ENCODE measurements around the gene POU3F3. TPM values are rescaled to one million over a fixed set of nuclear protein-coding genes. Genes with fewer than 3 reads are reported as not detected.

POU3F3 gene
- total and polyA plus RNA-seq, 2 of the 8 experiments (the other 6 are each of a cell fraction or from before 2014, with no cell fraction given) = 0.09 TPM; not detected in 1

GRCh38 chr2:104863468-104864279 lies 9.8 kb downstream of the POU3F3 start (continued):
- TF ChIP-seq, protein P1, sequence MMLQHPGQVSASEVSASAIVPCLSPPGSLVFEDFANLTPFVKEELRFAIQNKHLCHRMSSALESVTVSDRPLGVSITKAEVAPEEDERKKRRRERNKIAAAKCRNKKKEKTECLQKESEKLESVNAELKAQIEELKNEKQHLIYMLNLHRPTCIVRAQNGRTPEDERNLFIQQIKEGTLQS (IDR thresholded peaks at IDR 0.05; ENCODE audit: insufficient read depth, low read depth, low read length) = no peak
- TF ChIP-seq MAFK (IDR thresholded peaks at IDR 0.05; ENCODE audit: low read depth, low read length) (no peak), SRF (IDR thresholded peaks at IDR 0.05; ENCODE audit: low read depth, low read length) (no peak), HDAC2 (IDR thresholded peaks at IDR 0.05; ENCODE audit: borderline replicate concordance in 1 of 2, low read depth in 2 of 2, low read length in 2 of 2) (0 out of 4 replicates have a peak, but pooled peaks of 1 of the 2 experiments have one; percentile 40), GTF2F1 (IDR thresholded peaks at IDR 0.05; ENCODE audit: borderline replicate concordance, low read depth, low read length) (no peak), SAP30 (IDR thresholded peaks at IDR 0.05; ENCODE audit: insufficient read depth, insufficient replicate concordance, low read length) (no peak), CHD1 (IDR thresholded peaks at IDR 0.05; ENCODE audit: low read depth, low read length) (no peak), RBBP5 (IDR thresholded peaks at IDR 0.05; ENCODE audit: borderline replicate concordance, low read depth, low read length) (no peak), TAF1 (IDR thresholded peaks at IDR 0.05; ENCODE audit: low read depth, low read length) (no peak), EZH2 (IDR thresholded peaks at IDR 0.05; ENCODE audit: low read depth, low read length, severe bottlenecking) (peak; percentile 100), EGR1 (IDR thresholded peaks at IDR 0.05; ENCODE audit: borderline replicate concordance, low read depth, low read length) (no peak), POLR2A (IDR thresholded peaks at IDR 0.05; ENCODE audit: control extremely low read depth in 1 of 2, low read depth in 2 of 2, low read length in 2 of 2) (no peak), GABPA (IDR thresholded peaks at IDR 0.05; ENCODE audit: borderline replicate concordance, insufficient read depth, low read length) (no peak), SIN3A (conservative IDR thresholded peaks at IDR 0.05 in 1 of 2, IDR thresholded peaks at IDR 0.05 in 1 of 2; ENCODE audit: low read depth in 1 of 2, low read length in 2 of 2) (no peak), EP300 (IDR thresholded peaks at IDR 0.05; ENCODE audit: borderline replicate concordance in 1 of 2, low read depth in 2 of 2, low read length in 2 of 2) (no peak), SP2 (IDR thresholded peaks at IDR 0.05; ENCODE audit: low read length) (no peak), JUND (IDR thresholded peaks at IDR 0.05; ENCODE audit: low read length) (no peak)
- TF ChIP-seq, protein P2, sequence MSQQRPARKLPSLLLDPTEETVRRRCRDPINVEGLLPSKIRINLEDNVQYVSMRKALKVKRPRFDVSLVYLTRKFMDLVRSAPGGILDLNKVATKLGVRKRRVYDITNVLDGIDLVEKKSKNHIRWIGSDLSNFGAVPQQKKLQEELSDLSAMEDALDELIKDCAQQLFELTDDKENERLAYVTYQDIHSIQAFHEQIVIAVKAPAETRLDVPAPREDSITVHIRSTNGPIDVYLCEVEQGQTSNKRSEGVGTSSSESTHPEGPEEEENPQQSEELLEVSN (IDR thresholded peaks at IDR 0.05) = no peak
- TF ChIP-seq, protein P3, sequence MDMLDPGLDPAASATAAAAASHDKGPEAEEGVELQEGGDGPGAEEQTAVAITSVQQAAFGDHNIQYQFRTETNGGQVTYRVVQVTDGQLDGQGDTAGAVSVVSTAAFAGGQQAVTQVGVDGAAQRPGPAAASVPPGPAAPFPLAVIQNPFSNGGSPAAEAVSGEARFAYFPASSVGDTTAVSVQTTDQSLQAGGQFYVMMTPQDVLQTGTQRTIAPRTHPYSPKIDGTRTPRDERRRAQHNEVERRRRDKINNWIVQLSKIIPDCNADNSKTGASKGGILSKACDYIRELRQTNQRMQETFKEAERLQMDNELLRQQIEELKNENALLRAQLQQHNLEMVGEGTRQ (IDR thresholded peaks at IDR 0.05; ENCODE audit: low read length) = no peak
